B cell (primary cell): ENCODE data around the gene S100A8. TPM values are rescaled to one million over a fixed set of nuclear protein-coding genes. Genes with fewer than 3 reads are reported as not detected.

Experiments used
- ATAC-seq: fragments of 200-7000 bp; cut with Tn5 transposase; one replicate; pipeline ENCODE4 v1.10.0; 2021; ENCODE audit warnings: low read depth, mild to moderate bottlenecking, moderate number of reproducible peaks, moderate library complexity
- CTCF ChIA-PET: fragments of 350-600 bp; sonication (Branson Sonifier 250); formaldehyde crosslinking; loops from one replicate; lab custom pipeline; 2021; ENCODE audit warnings: antibody characterized with exemption, inconsistent platforms; lab: Charles Lee
- POLR2A ChIA-PET: fragments of 350-600 bp; sonication (Branson Sonifier 250); formaldehyde crosslinking; loops from one replicate; lab custom pipeline; 2021; ENCODE audit warnings: antibody characterized with exemption; lab: Charles Lee
- DNase-seq: peaks from one replicate; pipeline ENCODE4 v3.0.0; 2013
- H2AFZ ChIP-seq: 2 replicates; pipeline ENCODE4 v1.6.1; 2012; ENCODE audit warnings: mild to moderate bottlenecking, low read depth, low read length; ENCODE audit not compliant: insufficient read depth, poor library complexity, severe bottlenecking
- H3K27ac ChIP-seq, 2 donors: 1 replicate in 1 of 2; 2 replicates in 1 of 2; pipeline ENCODE4 v1.5.1; 2012 to 2013; ENCODE audit warnings: low read length in 2 of 2, mild to moderate bottlenecking in 2 of 2, moderate library complexity in 1 of 2
- H3K27me3 ChIP-seq, 4 experiments: fragments of 200-600 bp in 1 of 4; sonication (generic) in 1 of 4; replicated peaks in 1 of 4; 1 replicate in 2 of 4; 2 replicates in 2 of 4; pipeline versions ENCODE4 v1.6.1 to v1.7.0; 2013 to 2016; ENCODE audit warnings: low read length in 3 of 4, mild to moderate bottlenecking in 2 of 4, mixed read lengths in 1 of 4, moderate library complexity in 1 of 4; ENCODE audit not compliant: insufficient read depth in 4 of 4, control insufficient read depth in 3 of 4; ENCODE audit errors: control extremely low read depth in 1 of 4
- H3K36me3 ChIP-seq, 2 experiments: replicated peaks in 1 of 2; 1 replicate in 1 of 2; 2 replicates in 1 of 2; pipeline versions ENCODE4 v1.6.1 to v1.7.1; 2013; ENCODE audit warnings: low read length in 1 of 2; ENCODE audit not compliant: insufficient read depth in 2 of 2, control insufficient read depth in 1 of 2; ENCODE audit errors: control extremely low read depth in 1 of 2, extremely low read depth in 1 of 2
- H3K4me1 ChIP-seq, 2 donors: fragments of 200-600 bp in 1 of 2; sonication (generic) in 1 of 2; 1 replicate in 1 of 2; 2 replicates in 1 of 2; pipeline versions ENCODE4 v1.5.1 to v1.6.1; 2013 to 2017; ENCODE audit warnings: low read length in 2 of 2; ENCODE audit not compliant: control insufficient read depth in 2 of 2, insufficient read depth in 2 of 2
- H3K4me2 ChIP-seq: replicated peaks from 2 replicates; pipeline ENCODE3; 2012; ENCODE audit warnings: mild to moderate bottlenecking, low read depth, low read length; ENCODE audit not compliant: poor library complexity, severe bottlenecking
- H3K4me3 ChIP-seq, 5 experiments: fragments of 200-600 bp in 1 of 5; sonication (generic) in 1 of 5; 1 replicate in 3 of 5; 2 replicates in 2 of 5; pipeline versions ENCODE4 v1.5.1 to v1.7.0; 2011 to 2016; ENCODE audit warnings: low read length in 4 of 5, mild to moderate bottlenecking in 4 of 5, low read depth in 2 of 5, control low read depth in 1 of 5, moderate library complexity in 1 of 5; ENCODE audit not compliant: insufficient read depth in 1 of 5; ENCODE audit errors: control extremely low read depth in 1 of 5, extremely low read depth in 1 of 5
- H3K79me2 ChIP-seq: fragments of 200-600 bp; sonication (generic); one replicate; pipeline ENCODE4 v1.6.0; 2016; ENCODE audit warnings: low read length; ENCODE audit not compliant: control insufficient read depth, insufficient read depth
- H3K9ac ChIP-seq: fragments of 200-600 bp; sonication (generic); 2 replicates; pipeline ENCODE4 v1.6.1; 2017; ENCODE audit warnings: mild to moderate bottlenecking, low read length, moderate library complexity
- H3K9me3 ChIP-seq, 3 donors: one replicate each; pipeline versions ENCODE4 v1.6.1 to v1.7.1; 2013; ENCODE audit warnings: low read length in 2 of 3; ENCODE audit not compliant: control insufficient read depth in 2 of 3, insufficient read depth in 1 of 3; ENCODE audit errors: control extremely low read depth in 1 of 3
- H4K20me1 ChIP-seq: 2 replicates; pipeline ENCODE4 v1.6.0; 2012; ENCODE audit warnings: mild to moderate bottlenecking, low read length; ENCODE audit not compliant: insufficient read depth, control insufficient read depth, poor library complexity, severe bottlenecking
- H3K27ac Mint-ChIP-seq: one replicate; pipeline ENCODE4 v1.8.0; 2021; ENCODE audit warnings: mixed read lengths
- H3K27me3 Mint-ChIP-seq: one replicate; pipeline ENCODE4 v1.8.0; 2021; ENCODE audit warnings: mixed read lengths
- H3K4me1 Mint-ChIP-seq: one replicate; pipeline ENCODE4 v1.8.0; 2021; ENCODE audit warnings: mixed read lengths
- H3K4me3 Mint-ChIP-seq: one replicate; pipeline ENCODE4 v1.8.0; 2021; ENCODE audit warnings: mixed read lengths
- H3K9me3 Mint-ChIP-seq: one replicate; pipeline ENCODE4 v1.8.0; 2022; ENCODE audit warnings: mixed read lengths; ENCODE audit not compliant: insufficient read depth
- EZH2 ChIP-seq: IDR thresholded peaks from 2 replicates; pipeline ENCODE4 v1.6.1; 2012; ENCODE audit warnings: borderline replicate concordance, low read depth, mild to moderate bottlenecking, moderate library complexity, low read length; ENCODE audit not compliant: insufficient read depth, poor library complexity, severe bottlenecking
- WGBS: methylation state at CpG from one replicate; pipeline ENCODE4 v1.1.5; 2013; ENCODE audit warnings: missing lambda C conversion rate; ENCODE audit not compliant: insufficient coverage; 5-methylcytosine and 5-hydroxymethylcytosine counted together
- intact Hi-C: fragments of 100-400 bp; cut with micrococcal nuclease; formaldehyde crosslinking; loops from one replicate; pipeline ENCODE4 v1.10.0; 2022
- polyA plus RNA-seq: library from polyadenylated mRNA; depleted of rRNA; stranded (reverse); fragments of >200 nt; gene quantifications from 2 replicates; pipeline ENCODE4 v1.2.3, GENCODE V29; 2012
- total RNA-seq, 2 donors: library from RNA; stranded (reverse); fragments of 120-200 nt in 1 of 2; gene quantifications; 1 replicate in 1 of 2; 2 replicates in 1 of 2; pipeline versions ENCODE4 v1.2.3 to v1.2.4, GENCODE V29; 2013 to 2022
- TF ChIP-seq, protein P1 (sequence below): fragments of 200-600 bp; IDR thresholded peaks from one replicate; pipeline ENCODE4 v1.8.0; 2022; ENCODE audit warnings: antibody characterized with exemption, mild to moderate bottlenecking

Gene S100A8
- total and polyA plus RNA-seq, 2 donors (not counting 1 experiment from before 2014, with no cell fraction given): 3.3 to 16.7 TPM

- Mint-ChIP-seq H3K9me3 (no peaks in the 10 kb centered on the region), H3K27me3 (peaks cover 70% of the 10 kb centered on the region), H3K4me3 (no peak overlapping the region), H3K27ac (no peak overlapping the region), H3K4me1 (peaks cover 23% of the 10 kb centered on the region)
- H3K4me3 ChIP-seq: no peak overlapping the region
- H3K36me3 ChIP-seq: no peaks in the 10 kb centered on the region
- H3K79me2 ChIP-seq: no peaks in the 10 kb centered on the region
- TF ChIP-seq, protein P1, sequence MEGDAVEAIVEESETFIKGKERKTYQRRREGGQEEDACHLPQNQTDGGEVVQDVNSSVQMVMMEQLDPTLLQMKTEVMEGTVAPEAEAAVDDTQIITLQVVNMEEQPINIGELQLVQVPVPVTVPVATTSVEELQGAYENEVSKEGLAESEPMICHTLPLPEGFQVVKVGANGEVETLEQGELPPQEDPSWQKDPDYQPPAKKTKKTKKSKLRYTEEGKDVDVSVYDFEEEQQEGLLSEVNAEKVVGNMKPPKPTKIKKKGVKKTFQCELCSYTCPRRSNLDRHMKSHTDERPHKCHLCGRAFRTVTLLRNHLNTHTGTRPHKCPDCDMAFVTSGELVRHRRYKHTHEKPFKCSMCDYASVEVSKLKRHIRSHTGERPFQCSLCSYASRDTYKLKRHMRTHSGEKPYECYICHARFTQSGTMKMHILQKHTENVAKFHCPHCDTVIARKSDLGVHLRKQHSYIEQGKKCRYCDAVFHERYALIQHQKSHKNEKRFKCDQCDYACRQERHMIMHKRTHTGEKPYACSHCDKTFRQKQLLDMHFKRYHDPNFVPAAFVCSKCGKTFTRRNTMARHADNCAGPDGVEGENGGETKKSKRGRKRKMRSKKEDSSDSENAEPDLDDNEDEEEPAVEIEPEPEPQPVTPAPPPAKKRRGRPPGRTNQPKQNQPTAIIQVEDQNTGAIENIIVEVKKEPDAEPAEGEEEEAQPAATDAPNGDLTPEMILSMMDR: no peak
- no peak for TF ChIP-seq EZH2
- H2AFZ ChIP-seq: no peak overlapping the region
- H3K9ac ChIP-seq: no peak overlapping the region
- intact Hi-C loops: no loop called here
- WGBS: no CpG with 5 or more reads among the region's 6 CpGs
- peaks cover 14 to 17% of the 10 kb centered on the region in 2 donors for H3K4me1 ChIP-seq
- no peaks in the 10 kb centered on the region for H4K20me1 ChIP-seq
- no peaks in the 10 kb centered on the region for H3K9me3 ChIP-seq
- no peak for ATAC-seq
- H3K4me2 ChIP-seq: peak overlapping the region; percentile 23
- POLR2A ChIA-PET: no interaction called here
- DNase-seq: no peak
- H3K27ac ChIP-seq: no peak overlapping the region
- CTCF ChIA-PET: interaction anchor here (1.3 kb wide), 1 partner anchor 149 kb away, joined by 3 read pairs; no protein-coding TSS in a partner anchor
- peaks cover 0 to 55% (median 23%) of the 10 kb centered on the region in 4 experiments for H3K27me3 ChIP-seq
These were observed 44.7 kb downstream of the S100A8 start for GRCh38 chr1:153346077-153346723.
